Neutrophil (primary cell): ENCODE results near the gene MARS1.

ENCODE experiments used
- H3K27ac ChIP-seq: fragments of 200-600 bp; sonication (generic); 2 replicates; pipeline ENCODE4 v1.5.1; 2016; ENCODE audit warnings: mild to moderate bottlenecking, moderate library complexity
- H3K27me3 ChIP-seq: fragments of 200-600 bp; sonication (generic); 2 replicates; pipeline ENCODE4 v1.6.0; 2016; ENCODE audit warnings: mild to moderate bottlenecking
- H3K36me3 ChIP-seq: fragments of 200-600 bp; sonication (generic); 2 replicates; pipeline ENCODE4 v1.5.1; 2017
- H3K4me1 ChIP-seq, 2 experiments: fragments of 200-600 bp in 1 of 2; sonication (generic) in 1 of 2; 1 replicate in 1 of 2; 2 replicates in 1 of 2; pipeline versions ENCODE4 v1.5.1 to v1.6.1; 2013 to 2016; ENCODE audit warnings: low read depth in 1 of 2, low read length in 1 of 2, mild to moderate bottlenecking in 1 of 2, moderate library complexity in 1 of 2; ENCODE audit not compliant: control insufficient read depth in 1 of 2, insufficient read depth in 1 of 2
- H3K4me3 ChIP-seq, 2 experiments: fragments of 200-600 bp in 1 of 2; sonication (generic) in 1 of 2; 1 replicate in 1 of 2; 2 replicates in 1 of 2; pipeline ENCODE4 v1.5.1; 2013 to 2016; ENCODE audit warnings: low read depth in 1 of 2, low read length in 1 of 2, mild to moderate bottlenecking in 1 of 2, moderate library complexity in 1 of 2
- H3K9me3 ChIP-seq: fragments of 200-600 bp; sonication (generic); 2 replicates; pipeline ENCODE4 v1.5.1; 2016
- CTCF ChIP-seq: fragments of 200-600 bp; sonication (generic); IDR thresholded peaks from 2 replicates; pipeline ENCODE4 v1.5.1; 2016; ENCODE audit warnings: antibody characterized with exemption

MARS1 gene

GRCh38 chr12:57529831-57530230, 42.0 kb downstream of the MARS1 start:
- peaks cover 100% of the 10 kb centered on the region for H3K36me3 ChIP-seq
- peaks cover 4 to 10% of the 10 kb centered on the region in 2 experiments for H3K4me1 ChIP-seq
- H3K27me3 ChIP-seq: no peaks in the 10 kb centered on the region
- peak overlapping the region; percentile 100 for H3K27ac ChIP-seq
- no peak overlapping the region for H3K4me3 ChIP-seq
- no peaks in the 10 kb centered on the region for H3K9me3 ChIP-seq
- no peak for TF ChIP-seq CTCF

- no peaks in the 10 kb centered on the region for H3K9me3 ChIP-seq
- H3K27me3 ChIP-seq: no peaks in the 10 kb centered on the region
- peaks cover 100% of the 10 kb centered on the region for H3K36me3 ChIP-seq
- TF ChIP-seq CTCF: no peak
- peak overlapping the region; percentile 100 for H3K27ac ChIP-seq
- H3K4me3 ChIP-seq: no peak overlapping the region
- peaks cover 0 to 3% of the 10 kb centered on the region in 2 experiments for H3K4me1 ChIP-seq
Observed at GRCh38 chr12:57530396-57531142, 42.7 kb downstream of the MARS1 start.

GRCh38 chr12:57531836-57532235, 44.0 kb downstream of the MARS1 start:
- peaks cover 99% of the 10 kb centered on the region for H3K36me3 ChIP-seq
- no peaks in the 10 kb centered on the region for H3K4me1 ChIP-seq
- peak overlapping the region; percentile 35 for H3K27ac ChIP-seq
- no peak overlapping the region for H3K4me3 ChIP-seq
- no peaks in the 10 kb centered on the region for H3K27me3 ChIP-seq
- TF ChIP-seq CTCF: no peak
- H3K9me3 ChIP-seq: no peaks in the 10 kb centered on the region

- H3K4me3 ChIP-seq: no peak overlapping the region
- TF ChIP-seq CTCF: no peak
- H3K27me3 ChIP-seq: no peaks in the 10 kb centered on the region
- H3K9me3 ChIP-seq: no peaks in the 10 kb centered on the region
- H3K36me3 ChIP-seq: peaks cover 93% of the 10 kb centered on the region
- H3K27ac ChIP-seq: peak overlapping the region; percentile 13
- no peaks in the 10 kb centered on the region for H3K4me1 ChIP-seq
Observed at GRCh38 chr12:57533108-57533507, 45.2 kb downstream of the MARS1 start.

GRCh38 chr12:57534250-57534649, 46.4 kb downstream of the MARS1 start:
- no peaks in the 10 kb centered on the region for H3K4me1 ChIP-seq
- no peaks in the 10 kb centered on the region for H3K9me3 ChIP-seq
- TF ChIP-seq CTCF: no peak
- peaks cover 93% of the 10 kb centered on the region for H3K36me3 ChIP-seq
- no peak overlapping the region for H3K4me3 ChIP-seq
- no peak overlapping the region for H3K27ac ChIP-seq
- no peaks in the 10 kb centered on the region for H3K27me3 ChIP-seq
